ENCODE data around the gene CFAP161. TPM values are rescaled to one million over a fixed set of nuclear protein-coding genes. Genes with fewer than 3 reads are reported as not detected.

Gene CFAP161
- total and polyA plus RNA-seq, 2 experiments from 2014 or later: 0.13 TPM; not detected in 1

- Mint-ChIP-seq H3K9me3 (no peaks in the 10 kb centered on the region; the same call in 2 of the 3 replicates), H3K36me3 (ENCODE audit: low read depth) (no peaks in the 10 kb centered on the region), H3K27ac (no peak overlapping the region), H3K4me1 (no peaks in the 10 kb centered on the region), H3K4me3 (no peak overlapping the region), H3K27me3 (ENCODE audit: insufficient read depth, low read depth, poor library complexity) (peaks cover 2% of the 10 kb centered on the region)
- Histone ChIP-seq H3K9me2 (ENCODE audit: insufficient read depth) (no peaks in the 10 kb centered on the region), H2AFZ (no peak overlapping the region), H3K79me2 (replicated peaks; ENCODE audit: insufficient read depth) (no peaks in the 10 kb centered on the region), H3K27ac (ENCODE audit: low read depth) (no peak overlapping the region), H3K36me3 (ENCODE audit: insufficient read depth) (no peaks in the 10 kb centered on the region), H3K27me3 (ENCODE audit: insufficient read depth) (no peaks in the 10 kb centered on the region), H3F3A (replicated peaks; ENCODE audit: low read depth) (no peaks in the 10 kb centered on the region), H3K4me3 (no peak overlapping the region), H4K20me1 (replicated peaks; ENCODE audit: insufficient read depth) (no peaks in the 10 kb centered on the region), H3K4me2 (no peak overlapping the region), H3K4me1 (ENCODE audit: insufficient read depth) (no peaks in the 10 kb centered on the region)
- TF ChIP-seq CTCF (conservative IDR thresholded peaks at IDR 0.05; ENCODE audit: low read depth in 2 of 2) (no peak), ZNF114 (CRISPR knock-in tag; IDR thresholded peaks at IDR 0.05) (no peak), ZNF462 (CRISPR knock-in tag; IDR thresholded peaks at IDR 0.05) (no peak), EZH2 (IDR thresholded peaks at IDR 0.05; ENCODE audit: low read depth, unreplicated experiment) (no peak), JUNB (IDR thresholded peaks at IDR 0.05; ENCODE audit: unreplicated experiment) (no peak), EZH2phosphoT487 (IDR thresholded peaks at IDR 0.05; ENCODE audit: unreplicated experiment) (no peak), POLR2AphosphoS5 (IDR thresholded peaks at IDR 0.05; ENCODE audit: low read depth) (no peak), ZNF331 (CRISPR knock-in tag; IDR thresholded peaks at IDR 0.05; ENCODE audit: low read depth) (no peak), ETS1 (IDR thresholded peaks at IDR 0.05) (no peak), CREB1 (CRISPR knock-in tag; IDR thresholded peaks at IDR 0.05; ENCODE audit: low read depth) (no peak), STAT1 (IDR thresholded peaks at IDR 0.05; ENCODE audit: unreplicated experiment) (no peak), REST (IDR thresholded peaks at IDR 0.05; ENCODE audit: unreplicated experiment) (no peak), NANOG (IDR thresholded peaks at IDR 0.05; ENCODE audit: borderline replicate concordance) (no peak)
- DNase-seq (ENCODE audit: low spot score): no peak
- ATAC-seq: no peak
These were observed 48.9 kb upstream of the CFAP161 start for GRCh38 chr15:81085213-81085612.

Measured in GM23338 (cell line).